ENCODE data around the gene PIWIL1.

- no peak for TF ChIP-seq CTCF (IDR thresholded peaks at IDR 0.05)
- no peak for TF ChIP-seq POLR2A (IDR thresholded peaks at IDR 0.05)
These were observed 13.0 kb downstream of the PIWIL1 start for GRCh38 chr12:130350715-130351114.
